IMR-90 (cell line): ENCODE data around the gene CDC42EP1. TPM values are rescaled to one million over a fixed set of nuclear protein-coding genes. Genes with fewer than 3 reads are reported as not detected.

Experiments used
- ATAC-seq: fragments of 200-7000 bp; cut with Tn5 transposase; 2 replicates; pipeline ENCODE4 v1.9.1; 2020; ENCODE audit warnings: low read depth, mild to moderate bottlenecking, moderate library complexity
- BruUV-seq: library from RNA; stranded (reverse); fragments of 400-500 nt; replicated peaks from 2 replicates; lab custom pipeline; 2021; lab: Mats Ljungman, UMichigan
- CTCF ChIA-PET: fragments of 300-600 bp; formaldehyde crosslinking; extraction: SDS; loops from one replicate; lab custom pipeline; 2021; ENCODE audit warnings: antibody characterized with exemption; lab: Yijun Ruan, JAX
- POLR2A ChIA-PET: fragments of 300-600 bp; sonication (Branson Sonifier 250); formaldehyde crosslinking; loops from one replicate; lab custom pipeline; 2022; ENCODE audit warnings: antibody characterized with exemption; ENCODE audit not compliant: unreplicated experiment; lab: Charles Lee
- DNase-seq: peaks from one replicate; pipeline ENCODE4 v3.0.0; 2013
- H2AFZ ChIP-seq: replicated peaks from 2 replicates; pipeline ENCODE3; 2013; ENCODE audit warnings: low read length, mild to moderate bottlenecking; ENCODE audit not compliant: poor library complexity
- H2AK5ac ChIP-seq: 2 replicates; pipeline ENCODE4 v1.6.1; 2013; ENCODE audit warnings: low read depth, low read length, inconsistent platforms
- H2AK9ac ChIP-seq: replicated peaks from 2 replicates; pipeline ENCODE3; 2013; ENCODE audit warnings: mild to moderate bottlenecking, low read depth, low read length, moderate library complexity; ENCODE audit not compliant: poor library complexity
- H2BK120ac ChIP-seq: 2 replicates; pipeline ENCODE4 v1.6.1; 2013; ENCODE audit warnings: low read depth, low read length, inconsistent platforms
- H2BK15ac ChIP-seq: 3 replicates; pipeline ENCODE4 v1.6.1; 2013; ENCODE audit warnings: low read depth, low read length, inconsistent platforms
- H2BK20ac ChIP-seq: 2 replicates; pipeline ENCODE4 v1.6.1; 2013; ENCODE audit warnings: low read depth, mild to moderate bottlenecking, inconsistent platforms, low read length, moderate library complexity
- H2BK5ac ChIP-seq: 2 replicates; pipeline ENCODE4 v1.6.1; 2013; ENCODE audit warnings: mild to moderate bottlenecking, low read depth, low read length, inconsistent platforms; ENCODE audit not compliant: poor library complexity, severe bottlenecking
- H3K14ac ChIP-seq: replicated peaks from 2 replicates; pipeline ENCODE4 v1.6.1; 2013; ENCODE audit warnings: low read depth, low read length, inconsistent platforms
- H3K18ac ChIP-seq: 2 replicates; pipeline ENCODE4 v1.6.1; 2013; ENCODE audit warnings: low read depth, low read length, control low read depth
- H3K23ac ChIP-seq: 2 replicates; pipeline ENCODE4 v1.6.1; 2013; ENCODE audit warnings: low read depth, low read length, inconsistent platforms
- H3K27ac ChIP-seq: 2 replicates; pipeline ENCODE4 v1.5.1; 2013; ENCODE audit warnings: mild to moderate bottlenecking, control low read depth, low read length; ENCODE audit not compliant: insufficient read depth
- H3K27me3 ChIP-seq: 2 replicates; pipeline ENCODE4 v1.6.1; 2013; ENCODE audit warnings: low read length; ENCODE audit not compliant: control insufficient read depth, insufficient read depth
- H3K36me3 ChIP-seq: 2 replicates; pipeline ENCODE4 v1.6.1; 2013; ENCODE audit warnings: low read length, mixed read lengths; ENCODE audit not compliant: control insufficient read depth, insufficient read depth
- H3K4ac ChIP-seq: 2 replicates; pipeline ENCODE4 v1.6.1; 2013; ENCODE audit warnings: low read depth, low read length, inconsistent platforms
- H3K4me1 ChIP-seq: 2 replicates; pipeline ENCODE4 v1.6.1; 2013; ENCODE audit warnings: low read length, mixed read lengths; ENCODE audit not compliant: control insufficient read depth, insufficient read depth
- H3K4me2 ChIP-seq: 2 replicates; pipeline ENCODE4 v1.6.1; 2013; ENCODE audit warnings: low read depth, mild to moderate bottlenecking, control low read depth, low read length, moderate library complexity
- H3K4me3 ChIP-seq: 2 replicates; pipeline ENCODE4 v1.5.1; 2013; ENCODE audit warnings: low read depth, mild to moderate bottlenecking, control low read depth, low read length, moderate library complexity; ENCODE audit not compliant: insufficient read depth
- H3K56ac ChIP-seq: 2 replicates; pipeline ENCODE4 v1.6.1; 2013; ENCODE audit warnings: low read length, inconsistent platforms; ENCODE audit not compliant: insufficient read depth; ENCODE audit errors: extremely low read depth
- H3K79me1 ChIP-seq, 2 experiments: 2 replicates each; pipeline ENCODE4 v1.6.1; 2013; ENCODE audit warnings: low read length in 2 of 2, inconsistent platforms in 1 of 2, low read depth in 1 of 2
- H3K9ac ChIP-seq: 2 replicates; pipeline ENCODE4 v1.6.1; 2013; ENCODE audit warnings: low read depth, low read length, control low read depth
- H3K9me1 ChIP-seq: 2 replicates; pipeline ENCODE4 v1.6.1; 2013; ENCODE audit warnings: low read length, inconsistent platforms; ENCODE audit not compliant: insufficient read depth
- H3K9me3 ChIP-seq: 2 replicates; pipeline ENCODE4 v1.6.1; 2013; ENCODE audit warnings: low read length; ENCODE audit not compliant: control insufficient read depth, insufficient read depth
- H4K20me1 ChIP-seq: 2 replicates; pipeline ENCODE4 v1.6.1; 2013; ENCODE audit warnings: low read length, inconsistent platforms; ENCODE audit not compliant: insufficient read depth
- H4K5ac ChIP-seq: 2 replicates; pipeline ENCODE4 v1.6.1; 2013; ENCODE audit warnings: mild to moderate bottlenecking, low read depth, low read length, control low read depth
- H4K8ac ChIP-seq, 2 experiments: 2 replicates each; pipeline ENCODE4 v1.6.1; 2013; ENCODE audit warnings: low read depth in 2 of 2, low read length in 2 of 2, control low read depth in 1 of 2, inconsistent platforms in 1 of 2
- H4K91ac ChIP-seq: 2 replicates; pipeline ENCODE4 v1.6.1; 2013; ENCODE audit warnings: low read depth, low read length, inconsistent platforms; ENCODE audit not compliant: insufficient read depth
- MAFK ChIP-seq: IDR thresholded peaks from 2 replicates; pipeline ENCODE4 v1.6.1; 2012; ENCODE audit warnings: low read depth, low read length, improper control_type of control experiment
- RCOR1 ChIP-seq: IDR thresholded peaks from 2 replicates; pipeline ENCODE4 v1.6.1; 2012; ENCODE audit warnings: mild to moderate bottlenecking, low read length, improper control_type of control experiment; ENCODE audit not compliant: insufficient replicate concordance
- WGBS, 2 experiments: methylation state at CpG; one replicate each; pipeline versions ENCODE4 v1.1.5 to v1.1.7; 2013; ENCODE audit warnings: missing lambda C conversion rate in 2 of 2; ENCODE audit not compliant: insufficient read length in 1 of 2; ENCODE audit errors: extremely low coverage in 2 of 2; 5-methylcytosine and 5-hydroxymethylcytosine counted together
- dilution Hi-C: fragments of 300-500 bp; cut with HindIII; formaldehyde crosslinking; loops from one replicate; pipeline ENCODE4 v1.14.3; 2018; ENCODE audit warnings: low sequenced_read_pairs; ENCODE audit not compliant: unreplicated experiment
- in situ Hi-C: fragments of 300-500 bp; cut with MboI; formaldehyde crosslinking; loops from 3 replicates; pipeline ENCODE4 v1.14.3; 2019; ENCODE audit warnings: low sequenced_read_pairs, inconsistent platforms, mixed read lengths
- intact Hi-C: fragments of 100-400 bp; cut with micrococcal nuclease; formaldehyde crosslinking; loops from 2 replicates; pipeline ENCODE4 v1.10.0; 2022
- polyA plus RNA-seq, 3 experiments: library from polyadenylated mRNA; depleted of rRNA; stranded (reverse); fragments of >200 nt; gene quantifications; 2 replicates each; pipeline ENCODE4 v1.2.3, GENCODE V29; 2012; ENCODE audit warnings: low replicate concordance in 1 of 3
- total RNA-seq: library from RNA; depleted of rRNA; stranded (reverse); fragments of >200 nt; gene quantifications from 2 replicates; pipeline ENCODE4 v1.2.3, GENCODE V29; 2012

Gene CDC42EP1
- total and polyA plus RNA-seq, 2 of the 4 experiments (the other 2 are of a cell fraction): 4.7 to 47.3 TPM

GRCh38 chr22:37553725-37554124 is 6.6 kb upstream of the CDC42EP1 start:
- no peak overlapping the region; the same call in 1 of the 2 replicates for H3K4ac ChIP-seq
- no peak overlapping the region for H4K91ac ChIP-seq
- no peak overlapping the region for H2AFZ ChIP-seq
- ATAC-seq: no peak
- no peak overlapping the region for H3K27ac ChIP-seq
- H3K56ac ChIP-seq: no peak overlapping the region
- ChIA-PET POLR2A (no interaction called here), CTCF (no interaction called here)
- intact Hi-C loops: no loop called here
- no peak overlapping the region for H3K4me2 ChIP-seq
- 80% methylated on average over 9 of the region's 9 CpGs; no CpG with 5 or more reads in 1 of the 2 experiments for WGBS, 2 experiments
- no peak overlapping the region for H3K23ac ChIP-seq
- no peak overlapping the region for H3K4me3 ChIP-seq
- no peak overlapping the region for H2BK120ac ChIP-seq
- TF ChIP-seq MAFK (no peak), RCOR1 (no peak)
- H4K5ac ChIP-seq: no peak overlapping the region
- H2AK9ac ChIP-seq: peak overlapping the region; percentile 13
- H4K20me1 ChIP-seq: no peaks in the 10 kb centered on the region
- no peaks in the 10 kb centered on the region for H3K36me3 ChIP-seq
- H4K8ac ChIP-seq: no peak overlapping the region
- H2AK5ac ChIP-seq: peak overlapping the region; percentile 43
- DNase-seq: no peak
- H3K9ac ChIP-seq: no peak overlapping the region
- H3K18ac ChIP-seq: no peak overlapping the region; the same call in 1 of the 2 replicates
- peaks cover 14% of the 10 kb centered on the region for H3K9me1 ChIP-seq
- no peaks in the 10 kb centered on the region for H3K27me3 ChIP-seq
- dilution Hi-C loops: no loop called here
- peak overlapping the region; percentile 31; the same call in 1 of the 3 replicates for H2BK15ac ChIP-seq
- H3K14ac ChIP-seq: no peak overlapping the region
- H2BK5ac ChIP-seq: no peak overlapping the region
- H3K4me1 ChIP-seq: peaks cover 18% of the 10 kb centered on the region
- no TSS peak for BruUV-seq
- in situ Hi-C loops: no loop called here
- no peak overlapping the region for H2BK20ac ChIP-seq
- no peaks in the 10 kb centered on the region for H3K9me3 ChIP-seq
- H3K79me1 ChIP-seq: peaks cover 0 to 11% of the 10 kb centered on the region in 2 experiments; a peak in 2 of 4 replicates
